Measurements from ENCODE around the gene GPR141. TPM values are rescaled to one million over a fixed set of nuclear protein-coding genes. Genes with fewer than 3 reads are reported as not detected.
"Not testable (repeated sequence)": the region's sequence is repeated elsewhere in the genome, so short reads cannot be mapped to it uniquely, and the experiment has no call there.

GPR141 gene
- total RNA-seq, 1 donor from 2014 or later, result 0.81 TPM

GRCh38 chr7:37686556-37687345 is 3.2 kb downstream of the GPR141 start:
- no peak for DNase-seq (ENCODE audit: low spot score)

DNA sequence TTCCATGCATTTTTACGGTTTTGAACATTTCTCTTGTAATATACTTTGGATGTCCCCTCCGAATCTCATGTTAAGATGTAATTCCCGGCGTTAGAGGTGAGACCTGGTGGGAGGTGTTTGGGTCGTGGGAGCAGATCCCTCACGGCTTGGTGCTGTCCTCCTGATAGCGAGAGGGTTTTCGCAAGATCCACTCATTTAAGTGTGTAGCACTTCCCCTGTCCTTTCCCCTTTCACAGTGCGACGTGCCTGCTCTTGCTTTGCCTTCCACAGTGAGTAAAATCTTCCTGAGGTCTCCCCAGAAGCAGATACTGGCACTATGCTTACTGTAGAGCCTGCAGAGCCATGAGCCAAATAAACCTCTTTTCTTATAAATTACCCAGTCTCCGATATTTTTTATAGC is 6.6 kb downstream of the GPR141 start:
- no peak for DNase-seq (ENCODE audit: low spot score)

- no peak for DNase-seq (ENCODE audit: low spot score)
These were observed 10.9 kb downstream of the GPR141 start for GRCh38 chr7:37694208-37695094.

DNA sequence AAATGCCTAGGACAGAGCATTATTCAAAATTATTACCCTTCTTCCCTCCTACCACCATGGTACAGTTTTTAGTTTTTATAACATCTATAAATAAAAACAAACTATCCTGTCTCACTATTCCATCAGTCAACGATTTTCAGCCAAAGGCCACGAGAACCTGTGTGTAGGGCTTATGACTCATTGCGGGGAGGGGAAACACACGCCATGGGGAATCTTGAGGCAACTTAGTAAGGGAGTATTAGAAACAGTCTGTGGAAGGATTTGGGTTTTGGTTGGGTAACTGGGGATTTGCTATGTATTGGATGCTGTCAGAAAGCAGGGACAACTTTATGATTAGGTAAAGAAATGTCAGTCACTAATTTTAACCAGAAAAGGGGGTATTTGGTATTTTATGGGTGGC is 14.7 kb downstream of the GPR141 start:
- DNase-seq (ENCODE audit: low spot score), result no peak

DNA sequence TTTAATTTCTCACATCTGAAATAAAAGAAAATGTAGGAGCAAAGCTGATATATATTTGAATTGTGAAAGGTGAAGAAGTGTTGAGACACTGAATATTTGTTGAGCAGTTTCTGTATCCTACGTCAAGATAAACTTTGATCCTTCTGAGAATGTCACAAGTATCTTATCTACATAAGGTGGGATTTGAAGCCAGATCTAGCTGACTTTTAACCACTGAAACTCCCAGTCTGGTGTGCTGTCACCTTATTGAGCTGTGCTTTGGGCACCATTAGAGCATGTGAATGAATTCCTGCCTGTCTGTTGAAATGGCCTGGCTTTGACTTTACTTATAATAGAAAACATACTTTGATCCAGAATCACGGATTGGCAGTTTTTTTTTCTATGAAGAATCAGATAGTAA is 15.2 kb downstream of the GPR141 start:
- DNase-seq (ENCODE audit: low spot score), result no peak

DNA sequence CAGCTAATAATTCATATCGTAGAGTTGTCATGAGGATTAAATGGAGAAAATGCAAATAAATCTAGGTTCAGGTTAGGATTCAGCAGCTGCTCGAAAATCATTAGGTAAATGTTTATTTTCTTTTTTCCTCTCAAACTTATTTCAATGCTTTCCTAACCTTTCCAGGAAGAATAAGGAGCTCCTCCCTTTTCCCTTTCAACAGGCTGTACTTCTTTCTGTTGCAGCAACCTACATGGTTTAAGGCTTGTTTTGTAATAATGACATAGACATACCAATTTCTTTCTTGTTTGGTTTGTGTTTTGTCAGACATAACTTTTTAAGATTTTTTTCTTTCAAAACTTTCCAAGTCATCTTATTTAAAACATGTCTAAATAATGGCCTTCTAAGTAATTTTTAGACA is 18.2 kb downstream of the GPR141 start:
- no peak for DNase-seq (ENCODE audit: low spot score)

DNA sequence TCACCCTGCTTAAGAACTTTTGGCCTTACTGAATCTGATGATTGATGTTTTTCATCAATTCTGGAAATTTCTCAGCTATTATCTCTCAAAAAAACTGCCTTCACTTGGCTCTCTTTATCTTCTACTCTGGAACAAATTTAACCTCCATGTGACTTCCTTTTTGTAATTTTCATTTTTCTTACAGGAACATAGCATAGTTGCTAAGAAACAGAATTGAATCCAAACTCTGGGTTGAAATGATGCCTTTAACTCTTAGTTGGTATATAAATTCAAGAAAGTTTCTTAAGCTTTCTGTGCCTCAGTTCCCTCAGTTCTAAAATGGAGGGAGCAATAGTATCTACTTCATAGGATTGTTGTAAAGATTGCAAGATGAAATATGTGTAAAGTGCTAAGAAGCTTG is 19.8 kb downstream of the GPR141 start:
- DNase-seq (ENCODE audit: low spot score), result no peak

GRCh38 chr7:37704328-37704833 is 20.8 kb downstream of the GPR141 start:
- DNase-seq (ENCODE audit: low spot score), result not testable (repeated sequence)

GRCh38 chr7:37705976-37706375 is 22.4 kb downstream of the GPR141 start:
- no peak for DNase-seq (ENCODE audit: low spot score)

DNA sequence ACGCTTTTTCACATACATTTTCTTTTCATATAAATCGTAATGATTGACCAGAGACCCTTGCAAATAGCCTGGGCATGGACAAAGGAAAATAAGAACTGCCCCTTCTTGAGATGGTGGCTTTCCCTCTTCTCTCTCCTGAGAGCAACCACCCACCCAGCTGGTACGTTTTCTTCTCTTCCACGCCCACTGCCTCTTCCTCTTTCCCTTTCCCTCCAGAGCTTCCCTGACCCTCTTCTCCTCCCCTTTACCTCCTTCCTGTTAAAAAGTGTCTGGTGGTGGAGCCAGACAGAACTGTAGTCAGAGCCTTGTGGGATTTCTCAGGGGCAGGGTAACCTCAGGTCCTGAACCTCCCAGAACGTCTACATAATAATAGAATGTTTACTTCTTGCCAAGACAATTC is 23.2 kb downstream of the GPR141 start:
- DNase-seq (ENCODE audit: low spot score), result no peak

DNA sequence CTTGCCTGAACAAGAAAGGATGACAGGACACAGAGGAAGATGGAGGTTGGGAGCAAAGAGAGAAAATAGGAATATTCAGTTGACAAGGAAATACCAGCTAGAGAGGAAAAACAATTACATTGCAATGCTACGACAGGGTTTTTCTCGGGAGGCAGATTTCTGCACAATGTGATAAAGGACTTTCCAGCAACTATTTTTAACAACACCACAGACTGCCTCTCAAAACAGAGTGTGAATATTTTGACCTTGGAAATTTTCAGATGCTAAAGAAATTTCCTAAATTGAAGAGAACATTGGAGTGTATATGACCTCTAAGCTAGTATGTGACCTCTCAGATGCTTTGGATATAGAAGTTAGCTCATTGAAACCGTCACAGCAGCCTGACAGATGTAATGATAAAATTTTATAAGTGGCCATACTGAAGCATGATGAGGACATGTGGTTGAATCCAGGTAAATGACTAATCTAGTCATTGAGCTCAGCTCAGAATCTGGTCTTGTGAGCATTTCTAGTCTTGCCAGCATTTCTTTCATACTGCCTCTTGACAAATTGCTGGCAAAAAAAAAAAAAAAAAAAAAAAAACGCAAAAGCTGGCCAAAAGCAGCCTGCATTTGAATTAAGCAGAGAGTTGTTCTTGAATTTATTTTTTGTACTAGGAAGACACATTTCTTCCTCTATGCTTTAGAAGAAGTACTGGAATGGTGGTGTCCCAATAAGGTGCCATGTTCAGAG is 24.4 kb downstream of the GPR141 start:
- DNase-seq (ENCODE audit: low spot score), result no peak

- no peak for DNase-seq (ENCODE audit: low spot score)
These were observed 26.3 kb downstream of the GPR141 start for GRCh38 chr7:37709631-37710509.

GRCh38 chr7:37713613-37714012 is 30.0 kb downstream of the GPR141 start:
- no peak for DNase-seq (ENCODE audit: low spot score)

DNA sequence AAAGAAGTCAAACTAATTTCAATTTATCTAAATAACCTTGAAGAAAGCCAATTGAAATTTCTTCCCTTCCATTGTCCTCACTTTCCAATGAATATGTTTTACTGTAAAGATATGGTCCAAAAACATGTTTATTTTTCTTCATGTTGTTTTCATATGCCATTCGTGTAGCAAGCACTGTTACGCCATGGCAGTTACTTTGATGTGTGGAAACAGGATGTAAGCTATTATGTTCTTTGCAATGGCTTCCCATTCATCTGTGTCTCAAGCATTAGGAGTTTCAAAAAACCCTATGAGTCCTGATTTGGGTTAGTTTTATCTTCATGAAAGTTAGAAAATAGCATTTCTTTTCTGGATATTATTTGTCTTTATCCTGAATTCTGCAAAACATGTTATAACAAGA is 31.0 kb downstream of the GPR141 start:
- no peak for DNase-seq (ENCODE audit: low spot score)

- DNase-seq (ENCODE audit: low spot score), result no peak
These were observed 35.0 kb downstream of the GPR141 start for GRCh38 chr7:37718585-37718984.

- DNase-seq (ENCODE audit: low spot score), result no peak
These were observed 35.5 kb downstream of the GPR141 start for GRCh38 chr7:37719077-37719476.

DNA sequence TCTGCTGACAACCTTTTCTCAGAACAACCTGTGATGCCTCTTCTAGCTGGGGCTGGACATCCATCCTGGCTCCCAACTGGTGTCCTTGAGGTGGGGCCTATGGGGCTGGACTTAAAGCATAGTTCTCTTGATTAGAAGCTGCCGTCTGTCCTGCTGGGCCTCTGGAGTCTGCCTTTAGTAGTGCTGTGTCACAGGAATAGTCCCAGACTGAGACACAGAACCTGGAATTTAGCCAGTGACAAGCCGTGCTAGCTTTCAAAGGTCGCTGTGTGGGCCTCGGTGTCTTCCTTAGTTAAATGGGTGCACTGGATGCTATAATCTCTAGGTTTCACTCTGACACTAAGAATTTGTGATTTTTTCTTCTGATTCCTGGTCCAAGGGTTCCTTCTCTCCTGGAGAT is 41.2 kb downstream of the GPR141 start:
- no peak for DNase-seq (ENCODE audit: low spot score)

DNA sequence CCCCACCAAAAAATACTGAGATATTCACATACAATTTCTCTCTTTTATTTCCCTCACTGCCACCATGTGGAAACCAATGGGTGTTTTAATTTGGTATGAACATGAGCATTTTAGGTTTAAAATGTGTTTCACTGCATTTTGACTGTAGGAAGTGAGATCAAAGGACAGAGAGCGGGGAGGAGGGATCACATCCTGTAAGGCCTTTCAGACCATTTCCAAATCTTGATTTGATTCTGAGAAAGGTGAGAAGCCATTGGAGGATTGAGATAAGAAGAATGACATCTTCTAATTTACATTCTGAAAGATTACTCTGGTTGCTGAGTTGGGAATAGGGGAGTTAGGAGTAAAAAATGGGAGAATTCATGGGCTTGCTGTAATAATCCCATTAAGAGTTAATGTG is 42.5 kb downstream of the GPR141 start:
- DNase-seq (ENCODE audit: low spot score), result no peak

DNA sequence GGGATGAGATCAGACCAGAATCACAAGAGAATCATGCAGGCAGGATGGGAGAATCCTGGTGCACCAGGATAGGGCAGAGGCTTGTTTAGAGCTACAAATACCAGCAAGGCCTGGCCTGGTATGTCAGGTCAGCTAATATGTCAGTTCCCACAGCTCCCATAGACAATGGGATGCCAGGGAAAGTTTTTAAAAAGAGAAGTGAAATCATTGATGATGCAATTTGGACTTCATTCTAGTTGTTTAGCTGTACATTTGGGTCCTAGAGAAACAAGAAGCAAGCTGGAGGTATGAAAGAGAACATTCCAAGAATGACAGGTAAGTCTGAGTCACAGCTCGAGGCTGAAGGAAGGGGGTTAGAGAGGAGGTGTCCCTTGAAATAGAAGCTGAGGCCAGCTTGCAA is 45.2 kb downstream of the GPR141 start:
- no peak for DNase-seq (ENCODE audit: low spot score)

- DNase-seq (ENCODE audit: low spot score), result no peak
These were observed 45.6 kb downstream of the GPR141 start for GRCh38 chr7:37729181-37729580.

DNA sequence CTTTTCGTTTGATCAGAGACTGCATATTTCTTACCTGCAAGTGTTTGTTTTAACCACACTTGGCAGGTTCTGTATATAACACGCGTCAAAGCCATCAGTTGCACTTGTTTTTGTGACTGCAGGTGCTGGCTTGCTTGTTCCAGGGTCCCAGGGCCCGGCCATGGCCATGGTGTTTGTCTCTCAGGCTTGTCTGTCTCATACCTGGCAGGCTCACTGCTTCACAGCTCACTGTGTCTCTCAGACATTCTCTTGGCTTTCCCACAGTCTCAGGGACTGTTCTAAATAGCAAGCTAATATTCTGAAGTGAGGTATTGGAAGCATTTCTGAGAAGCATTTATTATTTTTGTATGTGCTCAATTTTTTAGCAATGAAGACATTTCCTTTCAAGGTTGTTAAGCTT is 46.9 kb downstream of the GPR141 start:
- no peak for DNase-seq (ENCODE audit: low spot score)
